Erythroblast (primary cell): ENCODE results near the gene SRGAP2C.
"Not testable (repeated sequence)": the region's sequence is repeated elsewhere in the genome, so short reads cannot be mapped to it uniquely, and the experiment has no call there.

ENCODE experiments used
- GATA1 ChIP-seq: IDR thresholded peaks from 2 replicates; pipeline ENCODE4 v1.6.1; 2011; ENCODE audit warnings: low read depth, mild to moderate bottlenecking, control low read depth, low read length, moderate library complexity
- POLR2A ChIP-seq: IDR thresholded peaks from 2 replicates; pipeline ENCODE4 v1.6.1; 2011; ENCODE audit warnings: mild to moderate bottlenecking, low read length

DNA sequence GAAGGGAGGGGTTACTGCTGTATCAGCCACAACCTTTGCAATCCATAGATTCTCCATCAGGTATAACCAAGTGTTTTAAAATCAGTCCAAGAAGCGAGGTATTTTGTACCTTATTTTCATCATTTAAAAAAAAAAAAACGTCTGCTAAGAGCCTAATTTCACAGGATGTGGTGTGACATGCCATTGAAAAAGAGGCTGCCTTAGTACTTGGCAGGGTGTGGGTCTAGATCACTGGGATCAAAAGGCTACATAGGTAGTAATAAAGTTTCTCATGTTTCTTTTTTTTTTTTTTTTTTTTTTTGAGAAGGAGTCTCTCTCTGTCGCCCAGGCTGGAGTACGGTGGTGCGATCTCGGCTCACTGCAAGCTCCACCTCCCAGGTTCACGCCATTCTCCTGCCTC, 192.2 kb downstream of the SRGAP2C start:
- TF ChIP-seq POLR2A, GATA1: not testable (repeated sequence)
